Measurements from ENCODE around the gene PLPP2.

The PLPP2 gene

DNA sequence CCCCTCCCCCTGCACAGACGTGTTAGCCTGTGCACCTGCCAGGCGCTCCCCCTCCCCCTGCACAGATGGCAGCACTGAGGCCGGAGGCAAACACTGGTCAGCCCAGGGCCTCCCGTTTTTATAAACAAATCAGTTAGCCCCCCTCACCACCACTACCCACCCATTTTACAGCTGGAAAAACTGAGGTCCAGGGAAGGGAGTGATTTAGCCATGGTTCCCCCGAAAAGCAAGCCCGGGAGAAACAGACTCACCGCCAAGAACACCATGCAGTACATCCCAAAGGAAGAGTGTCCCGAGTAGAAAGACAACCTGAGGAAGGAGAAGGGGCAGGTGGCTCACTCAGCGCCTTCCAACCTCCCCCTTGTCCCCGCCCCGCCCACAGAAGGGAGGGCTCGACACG lies 8.7 kb downstream of the PLPP2 start:
- Histone ChIP-seq H3K4me3 (IDR thresholded peaks at IDR 0.05; ENCODE audit: insufficient read depth, low read depth, low read length) (no peak overlapping the region), H2AFZ (ENCODE audit: low read depth) (no peak overlapping the region), H3K4me2 (no peak overlapping the region), H3K27ac (no peak overlapping the region), H3K79me2 (ENCODE audit: insufficient read depth, low read depth) (no peaks in the 10 kb centered on the region), H3K4me1 (ENCODE audit: low read depth, poor library complexity, severe bottlenecking) (no peaks in the 10 kb centered on the region), H3K36me3 (ENCODE audit: insufficient read depth) (no peaks in the 10 kb centered on the region), H3K9ac (no peak overlapping the region), H4K20me1 (ENCODE audit: insufficient read depth) (no peaks in the 10 kb centered on the region), H3K27me3 (ENCODE audit: insufficient read depth, low read depth) (peaks cover 14% of the 10 kb centered on the region; the same call in 1 of the 2 replicates)
- TF ChIP-seq, protein P1, sequence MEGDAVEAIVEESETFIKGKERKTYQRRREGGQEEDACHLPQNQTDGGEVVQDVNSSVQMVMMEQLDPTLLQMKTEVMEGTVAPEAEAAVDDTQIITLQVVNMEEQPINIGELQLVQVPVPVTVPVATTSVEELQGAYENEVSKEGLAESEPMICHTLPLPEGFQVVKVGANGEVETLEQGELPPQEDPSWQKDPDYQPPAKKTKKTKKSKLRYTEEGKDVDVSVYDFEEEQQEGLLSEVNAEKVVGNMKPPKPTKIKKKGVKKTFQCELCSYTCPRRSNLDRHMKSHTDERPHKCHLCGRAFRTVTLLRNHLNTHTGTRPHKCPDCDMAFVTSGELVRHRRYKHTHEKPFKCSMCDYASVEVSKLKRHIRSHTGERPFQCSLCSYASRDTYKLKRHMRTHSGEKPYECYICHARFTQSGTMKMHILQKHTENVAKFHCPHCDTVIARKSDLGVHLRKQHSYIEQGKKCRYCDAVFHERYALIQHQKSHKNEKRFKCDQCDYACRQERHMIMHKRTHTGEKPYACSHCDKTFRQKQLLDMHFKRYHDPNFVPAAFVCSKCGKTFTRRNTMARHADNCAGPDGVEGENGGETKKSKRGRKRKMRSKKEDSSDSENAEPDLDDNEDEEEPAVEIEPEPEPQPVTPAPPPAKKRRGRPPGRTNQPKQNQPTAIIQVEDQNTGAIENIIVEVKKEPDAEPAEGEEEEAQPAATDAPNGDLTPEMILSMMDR (conservative IDR thresholded peaks at IDR 0.05; ENCODE audit: low read depth, low read length), result no peak

DNA sequence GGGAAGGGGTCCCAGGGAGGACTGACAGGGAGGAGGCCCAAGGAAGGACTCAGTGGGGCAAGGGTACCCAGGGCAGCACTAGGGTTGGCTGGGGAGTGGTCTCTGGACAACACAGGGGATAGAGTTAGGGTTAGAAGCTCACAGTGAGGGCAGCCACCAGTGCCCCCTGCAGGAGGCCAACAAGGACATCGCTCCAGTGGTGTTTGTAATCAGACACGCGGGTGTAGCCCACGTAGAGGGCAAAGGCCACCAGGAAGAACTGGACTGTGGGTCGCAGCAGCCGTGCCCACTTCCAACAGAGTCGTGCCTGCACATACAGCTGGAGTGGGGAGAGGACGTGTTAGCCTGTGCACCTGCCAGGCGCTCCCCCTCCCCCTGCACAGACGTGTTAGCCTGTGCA lies 9.2 kb downstream of the PLPP2 start:
- TF ChIP-seq, protein P1 (conservative IDR thresholded peaks at IDR 0.05; ENCODE audit: low read depth, low read length), result no peak
- H3K27me3 ChIP-seq (ENCODE audit: insufficient read depth, low read depth), result peaks cover 14% of the 10 kb centered on the region; the same call in 1 of the 2 replicates
- H3K27ac ChIP-seq, result no peak overlapping the region

DNA sequence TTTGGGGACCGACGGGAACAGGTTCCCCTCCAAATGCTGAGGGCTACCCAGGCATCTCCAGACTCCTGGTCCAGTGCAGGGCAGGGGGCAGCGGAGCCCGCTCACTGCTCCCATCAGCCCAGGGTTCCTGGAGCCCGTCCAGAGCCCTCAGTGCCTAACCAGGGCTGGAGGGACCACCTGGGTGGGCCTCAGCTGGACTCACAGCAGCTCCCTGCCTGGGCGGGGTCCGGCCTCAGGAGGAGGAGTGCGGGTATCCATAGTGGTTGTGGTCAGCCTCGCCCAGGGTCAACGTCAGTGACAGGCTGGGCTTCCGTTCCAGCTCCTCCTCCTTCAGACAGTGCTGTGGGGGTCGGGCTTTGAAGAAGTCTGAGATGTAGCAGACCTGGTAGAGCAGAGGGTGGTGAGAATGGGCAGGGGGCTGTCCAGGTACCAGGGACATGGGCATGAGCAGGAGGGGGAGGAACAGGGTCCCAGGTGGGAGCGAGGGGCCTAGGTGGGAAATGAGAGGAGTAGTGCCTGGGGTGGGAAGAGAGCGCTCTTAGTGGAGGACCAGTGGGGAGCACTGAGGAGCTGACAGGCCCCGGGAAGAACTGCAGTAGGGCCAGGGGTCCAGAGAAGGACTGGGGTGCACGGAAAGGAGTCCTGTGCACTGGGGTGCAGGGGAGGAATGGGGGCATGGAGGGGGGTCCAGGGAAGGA lies 9.9 kb downstream of the PLPP2 start:
- no peaks in the 10 kb centered on the region for H3K4me1 ChIP-seq (ENCODE audit: low read depth, poor library complexity, severe bottlenecking)
- no peak overlapping the region for H3K4me3 ChIP-seq (IDR thresholded peaks at IDR 0.05; ENCODE audit: insufficient read depth, low read depth, low read length)
- H3K79me2 ChIP-seq (ENCODE audit: insufficient read depth, low read depth), result no peaks in the 10 kb centered on the region
- no peak overlapping the region for H3K9ac ChIP-seq
- TF ChIP-seq, protein P1 (conservative IDR thresholded peaks at IDR 0.05; ENCODE audit: low read depth, low read length), result no peak
- H4K20me1 ChIP-seq (ENCODE audit: insufficient read depth), result no peaks in the 10 kb centered on the region
- no peak overlapping the region for H3K27ac ChIP-seq
- no peak overlapping the region for H2AFZ ChIP-seq (ENCODE audit: low read depth)
- no peak overlapping the region for H3K4me2 ChIP-seq
- no peaks in the 10 kb centered on the region for H3K36me3 ChIP-seq (ENCODE audit: insufficient read depth)
- peaks cover 18% of the 10 kb centered on the region; the same call in 1 of the 2 replicates for H3K27me3 ChIP-seq (ENCODE audit: insufficient read depth, low read depth)

More for the DNA sequence above, 9.2 kb downstream of the PLPP2 start:
- Histone ChIP-seq H4K20me1 (ENCODE audit: insufficient read depth) (no peaks in the 10 kb centered on the region), H2AFZ (ENCODE audit: low read depth) (no peak overlapping the region), H3K4me3 (IDR thresholded peaks at IDR 0.05; ENCODE audit: insufficient read depth, low read depth, low read length) (no peak overlapping the region), H3K9ac (no peak overlapping the region), H3K79me2 (ENCODE audit: insufficient read depth, low read depth) (no peaks in the 10 kb centered on the region), H3K4me2 (no peak overlapping the region), H3K36me3 (ENCODE audit: insufficient read depth) (no peaks in the 10 kb centered on the region), H3K4me1 (ENCODE audit: low read depth, poor library complexity, severe bottlenecking) (no peaks in the 10 kb centered on the region)

DNA sequence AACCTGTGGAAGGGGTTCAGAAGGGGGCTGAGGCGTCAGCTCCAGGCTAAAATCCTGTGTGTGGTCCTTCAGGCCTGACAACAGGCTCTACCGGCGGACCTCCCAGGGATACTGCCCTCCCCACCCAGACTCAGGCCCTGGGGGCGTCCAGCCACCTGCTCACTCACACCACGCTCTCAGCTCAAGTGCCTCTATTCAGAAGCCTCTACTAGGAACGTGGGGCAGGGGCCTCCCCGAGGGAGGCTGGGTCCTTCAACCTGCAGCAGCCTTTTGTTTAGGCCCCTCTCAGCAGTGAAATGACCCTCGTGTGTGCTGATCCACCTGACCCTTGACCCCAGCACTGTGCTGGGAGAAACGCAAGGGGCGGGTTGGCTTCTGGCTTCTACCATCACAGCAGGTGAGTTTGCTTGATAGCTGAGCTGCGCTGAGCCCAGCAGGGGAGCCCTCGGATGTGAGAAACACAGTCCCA lies 10.6 kb downstream of the PLPP2 start:
- H2AFZ ChIP-seq (ENCODE audit: low read depth), result no peak overlapping the region
- H3K27me3 ChIP-seq (ENCODE audit: insufficient read depth, low read depth), result peaks cover 24% of the 10 kb centered on the region; the same call in 1 of the 2 replicates
- no peak overlapping the region for H3K9ac ChIP-seq
- no peaks in the 10 kb centered on the region for H3K79me2 ChIP-seq (ENCODE audit: insufficient read depth, low read depth)
- no peak overlapping the region for H3K27ac ChIP-seq
- no peaks in the 10 kb centered on the region for H4K20me1 ChIP-seq (ENCODE audit: insufficient read depth)
- no peaks in the 10 kb centered on the region for H3K4me1 ChIP-seq (ENCODE audit: low read depth, poor library complexity, severe bottlenecking)
- no peak overlapping the region for H3K4me2 ChIP-seq
- H3K4me3 ChIP-seq (IDR thresholded peaks at IDR 0.05; ENCODE audit: insufficient read depth, low read depth, low read length), result no peak overlapping the region
- H3K36me3 ChIP-seq (ENCODE audit: insufficient read depth), result no peaks in the 10 kb centered on the region
- TF ChIP-seq, protein P1 (conservative IDR thresholded peaks at IDR 0.05; ENCODE audit: low read depth, low read length), result no peak
